Vagina (tissue), 2 donors: ENCODE data around the gene MTMR6. TPM values are rescaled to one million over a fixed set of nuclear protein-coding genes. Genes with fewer than 3 reads are reported as not detected.

Experiments
- DNase-seq, 2 donors: peaks; one replicate each; pipeline ENCODE4 v3.0.0-alpha.2; 2017; ENCODE audit errors: extremely low spot score in 2 of 2
- H3K27ac ChIP-seq: fragments of 200-600 bp; sonication (generic); one replicate; pipeline ENCODE4 v1.5.1; 2019
- H3K27me3 ChIP-seq: fragments of 200-600 bp; sonication (generic); one replicate; pipeline ENCODE4 v1.5.1; 2019
- H3K36me3 ChIP-seq, 2 donors: fragments of 200-600 bp; sonication (generic); one replicate each; pipeline ENCODE4 v1.5.1; 2017 to 2019
- H3K4me1 ChIP-seq: fragments of 200-600 bp; sonication (generic); one replicate; pipeline ENCODE4 v1.5.1; 2019
- H3K4me3 ChIP-seq, 2 donors: fragments of 200-600 bp; sonication (generic); 1 replicate in 1 of 2; 2 replicates in 1 of 2; pipeline ENCODE4 v1.5.1; 2016 to 2019
- H3K9me3 ChIP-seq: fragments of 200-600 bp; sonication (generic); one replicate; pipeline ENCODE4 v1.5.1; 2019
- POLR2A ChIP-seq, 2 donors: fragments of 450-650 bp; IDR thresholded peaks; one replicate each; pipeline ENCODE4 v1.6.1; 2017; ENCODE audit warnings: antibody characterized with exemption in 2 of 2, mild to moderate bottlenecking in 2 of 2, moderate library complexity in 2 of 2
- POLR2AphosphoS5 ChIP-seq, 2 donors: sonication (generic); formaldehyde crosslinking; IDR thresholded peaks; one replicate each; pipeline ENCODE4 v1.9.0; 2017; ENCODE audit warnings: antibody characterized with exemption in 2 of 2, mild to moderate bottlenecking in 2 of 2, low read depth in 1 of 2; ENCODE audit not compliant: insufficient read depth in 1 of 2
- intact Hi-C: fragments of 100-400 bp; cut with DNase I; formaldehyde crosslinking; loops from one replicate; pipeline ENCODE4 v1.15.1; 2023
- total RNA-seq: library from RNA; depleted of rRNA; stranded (reverse); fragments of >200 nt; gene quantifications from one replicate; pipeline ENCODE4 v1.2.3, GENCODE V29; 2016
- TF ChIP-seq, protein P1 (sequence below), 3 experiments: fragments of 450-650 bp in 2 of 3; fragments of 200-600 bp in 1 of 3; sonication (generic) in 1 of 3; IDR thresholded peaks; one replicate each; pipeline ENCODE4 v1.5.1; 2017 to 2019; ENCODE audit warnings: antibody characterized with exemption in 3 of 3, mild to moderate bottlenecking in 2 of 3, moderate library complexity in 2 of 3

MTMR6 gene
- total RNA-seq, 1 donor from 2014 or later, result 14.0 TPM

DNA sequence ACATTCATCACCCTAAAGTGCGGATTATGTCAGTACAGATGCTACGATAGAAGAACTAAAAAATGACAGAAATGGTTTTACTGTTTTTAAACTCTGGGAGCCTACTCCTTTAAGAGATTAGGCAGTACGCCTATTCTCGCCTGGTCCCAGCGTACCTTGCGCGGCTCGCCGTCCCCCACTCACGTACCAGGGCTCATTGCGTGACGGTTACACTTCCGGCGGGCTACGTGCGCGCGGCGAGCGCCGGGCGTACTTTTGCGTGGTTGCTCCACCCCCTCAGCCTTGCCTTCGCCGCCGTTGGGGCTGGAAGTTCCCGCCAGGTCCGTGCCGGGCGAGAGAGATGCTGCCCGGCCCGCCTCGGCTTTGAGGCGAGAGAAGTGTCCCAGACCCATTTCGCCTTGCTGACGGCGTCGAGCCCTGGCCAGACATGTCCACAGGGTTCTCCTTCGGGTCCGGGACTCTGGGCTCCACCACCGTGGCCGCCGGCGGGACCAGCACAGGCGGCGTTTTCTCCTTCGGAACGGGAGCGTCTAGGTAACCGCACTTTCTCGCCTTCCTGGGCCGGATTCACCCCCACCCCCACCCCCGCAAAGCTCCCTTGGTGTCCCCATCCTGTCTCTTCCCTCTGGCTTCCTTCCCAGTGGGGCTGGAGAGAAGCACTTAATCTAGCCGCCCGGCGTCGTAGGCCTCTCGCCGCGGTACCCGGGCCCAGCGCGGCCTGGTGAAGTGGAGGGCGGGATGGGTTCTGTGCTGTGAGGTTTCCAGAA is 14.2 kb upstream of the MTMR6 start, which contains the start of gene NUP58:
Gene NUP58 (plus strand): TSS at position 279 of the 767 bp plus-strand sequence. CDS start 149 bp downstream, at position 428.
- H3K27me3 ChIP-seq, result no peaks in the 10 kb centered on the region
- DNase-seq, result peak in 1 of 2 donors; percentile 94
- intact Hi-C loops, result no loop called here
- TF ChIP-seq, protein P1, sequence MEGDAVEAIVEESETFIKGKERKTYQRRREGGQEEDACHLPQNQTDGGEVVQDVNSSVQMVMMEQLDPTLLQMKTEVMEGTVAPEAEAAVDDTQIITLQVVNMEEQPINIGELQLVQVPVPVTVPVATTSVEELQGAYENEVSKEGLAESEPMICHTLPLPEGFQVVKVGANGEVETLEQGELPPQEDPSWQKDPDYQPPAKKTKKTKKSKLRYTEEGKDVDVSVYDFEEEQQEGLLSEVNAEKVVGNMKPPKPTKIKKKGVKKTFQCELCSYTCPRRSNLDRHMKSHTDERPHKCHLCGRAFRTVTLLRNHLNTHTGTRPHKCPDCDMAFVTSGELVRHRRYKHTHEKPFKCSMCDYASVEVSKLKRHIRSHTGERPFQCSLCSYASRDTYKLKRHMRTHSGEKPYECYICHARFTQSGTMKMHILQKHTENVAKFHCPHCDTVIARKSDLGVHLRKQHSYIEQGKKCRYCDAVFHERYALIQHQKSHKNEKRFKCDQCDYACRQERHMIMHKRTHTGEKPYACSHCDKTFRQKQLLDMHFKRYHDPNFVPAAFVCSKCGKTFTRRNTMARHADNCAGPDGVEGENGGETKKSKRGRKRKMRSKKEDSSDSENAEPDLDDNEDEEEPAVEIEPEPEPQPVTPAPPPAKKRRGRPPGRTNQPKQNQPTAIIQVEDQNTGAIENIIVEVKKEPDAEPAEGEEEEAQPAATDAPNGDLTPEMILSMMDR (IDR thresholded peaks at IDR 0.05), result no peak
- TF ChIP-seq POLR2AphosphoS5 (IDR thresholded peaks at IDR 0.05; ENCODE audit: insufficient read depth in 1 of 2, low read depth in 1 of 2) (peak; percentile 94 to 99), POLR2A (IDR thresholded peaks at IDR 0.05) (peak in 1 of 2 donors; percentile 77)
- H3K27ac ChIP-seq, result peak within 1 kb of the TSS; percentile 93
- H3K36me3 ChIP-seq, result no peaks in the 10 kb centered on the region
- H3K9me3 ChIP-seq, result no peaks in the 10 kb centered on the region
- peaks cover 34% of the 10 kb centered on the region for H3K4me1 ChIP-seq
- H3K4me3 ChIP-seq, result peak within 1 kb of the TSS; percentile 82 to 96

DNA sequence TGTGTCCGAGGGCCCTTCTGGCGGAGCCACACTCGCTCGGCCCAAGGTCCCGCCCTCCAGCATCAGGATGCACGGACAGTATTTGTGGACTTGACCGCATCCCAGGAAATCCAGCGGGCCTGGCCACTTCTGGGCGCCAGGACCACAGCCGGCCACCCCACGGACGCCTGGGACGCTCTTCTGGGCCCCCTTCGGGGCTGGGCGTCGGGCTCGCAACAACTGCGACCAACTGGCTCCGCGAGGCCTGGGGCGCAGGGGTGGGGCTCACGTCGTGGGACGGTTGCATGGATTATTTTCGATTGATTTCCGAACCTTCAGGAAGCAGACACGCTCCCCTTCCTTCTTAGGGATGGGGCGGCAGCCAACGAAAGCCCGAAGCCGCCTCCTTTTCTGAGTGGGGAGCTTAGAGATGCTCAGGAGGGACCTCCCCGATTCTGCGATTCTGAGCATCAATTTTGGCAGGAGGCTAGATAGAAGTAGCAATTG is 13.6 kb upstream of the MTMR6 start:
- no peak for DNase-seq
- H3K9me3 ChIP-seq, result no peaks in the 10 kb centered on the region
- no peak for TF ChIP-seq POLR2AphosphoS5 (IDR thresholded peaks at IDR 0.05; ENCODE audit: insufficient read depth in 1 of 2, low read depth in 1 of 2)
- TF ChIP-seq, protein P1 (IDR thresholded peaks at IDR 0.05), result no peak
- TF ChIP-seq POLR2A (IDR thresholded peaks at IDR 0.05), result no peak
- no peaks in the 10 kb centered on the region for H3K27me3 ChIP-seq
- peak overlapping the region; percentile 93 for H3K27ac ChIP-seq
- peaks cover 31% of the 10 kb centered on the region for H3K4me1 ChIP-seq
- H3K4me3 ChIP-seq, result peak overlapping the region; percentile 82 to 96
- no peaks in the 10 kb centered on the region for H3K36me3 ChIP-seq
- intact Hi-C loops, result no loop called here

GRCh38 chr13:25295701-25296100 is 8.4 kb upstream of the MTMR6 start:
- Histone ChIP-seq H3K9me3 (no peaks in the 10 kb centered on the region), H3K36me3 (no peaks in the 10 kb centered on the region), H3K4me1 (no peaks in the 10 kb centered on the region), H3K27ac (no peak overlapping the region), H3K4me3 (no peak overlapping the region), H3K27me3 (no peaks in the 10 kb centered on the region)
- intact Hi-C loops, result no loop called here
- no peak for DNase-seq
- TF ChIP-seq, protein P1 (IDR thresholded peaks at IDR 0.05), result no peak
- TF ChIP-seq POLR2A (IDR thresholded peaks at IDR 0.05) (no peak), POLR2AphosphoS5 (IDR thresholded peaks at IDR 0.05; ENCODE audit: insufficient read depth in 1 of 2, low read depth in 1 of 2) (no peak)

DNA sequence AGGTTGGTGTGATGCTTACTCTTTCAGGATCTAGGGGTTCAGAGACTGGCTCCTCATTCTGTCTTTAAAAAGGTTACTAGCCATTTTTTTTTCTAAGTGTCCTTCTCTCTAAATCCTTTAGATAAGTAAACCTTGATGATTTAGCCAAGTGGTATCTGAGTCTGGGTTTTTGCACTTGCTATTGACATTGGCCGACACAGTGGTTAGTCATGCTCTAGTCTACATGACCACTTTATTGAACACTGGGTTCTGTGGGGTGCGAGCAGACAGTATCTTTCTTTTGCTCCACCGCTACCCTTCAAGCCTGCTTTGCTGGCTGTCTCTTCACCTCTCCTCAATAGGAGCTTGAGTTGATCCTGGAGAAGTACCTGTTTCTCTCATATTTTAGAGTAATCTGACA is 7.9 kb upstream of the MTMR6 start:
- Histone ChIP-seq H3K36me3 (no peaks in the 10 kb centered on the region), H3K4me1 (no peaks in the 10 kb centered on the region), H3K4me3 (no peak overlapping the region), H3K9me3 (no peaks in the 10 kb centered on the region), H3K27me3 (no peaks in the 10 kb centered on the region), H3K27ac (no peak overlapping the region)
- TF ChIP-seq POLR2AphosphoS5 (IDR thresholded peaks at IDR 0.05; ENCODE audit: insufficient read depth in 1 of 2, low read depth in 1 of 2) (no peak), POLR2A (IDR thresholded peaks at IDR 0.05) (no peak)
- TF ChIP-seq, protein P1 (IDR thresholded peaks at IDR 0.05), result no peak
- intact Hi-C loops, result no loop called here
- no peak for DNase-seq

GRCh38 chr13:25292301-25292700 is 5.0 kb upstream of the MTMR6 start:
- Histone ChIP-seq H3K27ac (no peak overlapping the region), H3K27me3 (no peaks in the 10 kb centered on the region)

More at GRCh38 chr13:25292301-25292700, 5.0 kb upstream of the MTMR6 start:
- Histone ChIP-seq H3K9me3 (no peaks in the 10 kb centered on the region), H3K36me3 (no peaks in the 10 kb centered on the region), H3K4me3 (no peak overlapping the region), H3K4me1 (peaks cover 6% of the 10 kb centered on the region)
- TF ChIP-seq, protein P1 (IDR thresholded peaks at IDR 0.05), result no peak
- no peak for TF ChIP-seq POLR2AphosphoS5 (IDR thresholded peaks at IDR 0.05; ENCODE audit: insufficient read depth in 1 of 2, low read depth in 1 of 2)
- no peak for TF ChIP-seq POLR2A (IDR thresholded peaks at IDR 0.05)
- intact Hi-C loops, result no loop called here
- DNase-seq, result no peak
